CD4-positive, alpha-beta T cell (primary cell): Measurements from ENCODE around the gene SLC39A8. TPM values are rescaled to one million over a fixed set of nuclear protein-coding genes. Genes with fewer than 3 reads are reported as not detected.

ENCODE experiments used
- ATAC-seq: fragments of 200-7000 bp; cut with Tn5 transposase; one replicate; pipeline ENCODE4 v1.10.0; 2022; ENCODE audit warnings: mild to moderate bottlenecking; ENCODE audit not compliant: poor library complexity
- CTCF ChIA-PET: fragments of 350-600 bp; sonication (Branson Sonifier 250); formaldehyde crosslinking; loops from one replicate; lab custom pipeline; 2021; ENCODE audit warnings: antibody characterized with exemption, inconsistent platforms; lab: Charles Lee
- POLR2A ChIA-PET: fragments of 350-600 bp; sonication (Branson Sonifier 250); formaldehyde crosslinking; loops from one replicate; lab custom pipeline; 2021; ENCODE audit warnings: antibody characterized with exemption, inconsistent platforms; lab: Charles Lee
- DNase-seq, 14 experiments: peaks; one replicate each; pipeline ENCODE4 v3.0.0-alpha.2; 2013 to 2020; ENCODE audit warnings: mixed read lengths in 2 of 14
- H3K27ac ChIP-seq, 2 donors: one replicate each; pipeline versions ENCODE4 v1.5.1 to v1.7.0; 2013; ENCODE audit warnings: low read length in 2 of 2, low read depth in 1 of 2, mild to moderate bottlenecking in 1 of 2
- H3K27me3 ChIP-seq, 2 experiments: 1 replicate in 1 of 2; 2 replicates in 1 of 2; pipeline versions ENCODE4 v1.6.1 to v1.7.0; 2013; ENCODE audit warnings: low read length in 2 of 2, control low read depth in 1 of 2, mild to moderate bottlenecking in 1 of 2, moderate library complexity in 1 of 2; ENCODE audit not compliant: insufficient read depth in 2 of 2, control insufficient read depth in 1 of 2
- H3K36me3 ChIP-seq: one replicate; pipeline ENCODE4 v1.6.1; 2013; ENCODE audit warnings: low read length, control low read depth; ENCODE audit not compliant: insufficient read depth
- H3K4me1 ChIP-seq: one replicate; pipeline ENCODE4 v1.6.1; 2013; ENCODE audit warnings: low read length, control low read depth; ENCODE audit not compliant: insufficient read depth
- H3K4me3 ChIP-seq: one replicate; pipeline ENCODE4 v1.5.1; 2013; ENCODE audit warnings: mild to moderate bottlenecking, low read length, moderate library complexity
- H3K9me3 ChIP-seq, 2 experiments: 1 replicate in 1 of 2; 2 replicates in 1 of 2; pipeline versions ENCODE4 v1.6.1 to v1.7.0; 2013; ENCODE audit warnings: low read length in 2 of 2, mild to moderate bottlenecking in 2 of 2, control low read depth in 1 of 2, moderate library complexity in 1 of 2; ENCODE audit not compliant: control insufficient read depth in 1 of 2, insufficient read depth in 1 of 2
- H3K27ac Mint-ChIP-seq: one replicate; pipeline ENCODE4 v1.8.0; 2020; ENCODE audit warnings: mixed read lengths
- H3K27me3 Mint-ChIP-seq: one replicate; pipeline ENCODE4 v1.8.0; 2021; ENCODE audit warnings: mixed read lengths
- H3K36me3 Mint-ChIP-seq: one replicate; pipeline ENCODE4 v1.8.0; 2021; ENCODE audit warnings: low read depth, mixed read lengths
- H3K4me1 Mint-ChIP-seq: one replicate; pipeline ENCODE4 v1.8.0; 2021; ENCODE audit warnings: low read depth, mixed read lengths
- H3K4me3 Mint-ChIP-seq: one replicate; pipeline ENCODE4 v1.8.0; 2020; ENCODE audit warnings: mild to moderate bottlenecking, mixed read lengths
- H3K9me3 Mint-ChIP-seq: one replicate; pipeline ENCODE4 v1.8.0; 2020; ENCODE audit warnings: mixed read lengths
- intact Hi-C, 2 experiments: fragments of 100-400 bp; cut with DNase I in 1 of 2; cut with micrococcal nuclease in 1 of 2; formaldehyde crosslinking; loops; one replicate each; pipeline versions ENCODE4 v1.15.1 to v1.9.0; 2023 to 2025; cut with DNase I, micrococcal nuclease
- total RNA-seq, 174 experiments: library from RNA in 2 of 174; stranded (reverse) in 2 of 174; gene quantifications; one replicate each; pipeline ENCODE4 v1.2.3 and lab custom pipeline; 2021 to 2026
- TF ChIP-seq, protein P1 (sequence below): fragments of 200-600 bp; IDR thresholded peaks from one replicate; pipeline ENCODE4 v1.8.0; 2022; ENCODE audit warnings: antibody characterized with exemption, mild to moderate bottlenecking

The SLC39A8 gene
- total RNA-seq, 2 experiments from 2014 or later = 17.9 to 18.0 TPM

DNA sequence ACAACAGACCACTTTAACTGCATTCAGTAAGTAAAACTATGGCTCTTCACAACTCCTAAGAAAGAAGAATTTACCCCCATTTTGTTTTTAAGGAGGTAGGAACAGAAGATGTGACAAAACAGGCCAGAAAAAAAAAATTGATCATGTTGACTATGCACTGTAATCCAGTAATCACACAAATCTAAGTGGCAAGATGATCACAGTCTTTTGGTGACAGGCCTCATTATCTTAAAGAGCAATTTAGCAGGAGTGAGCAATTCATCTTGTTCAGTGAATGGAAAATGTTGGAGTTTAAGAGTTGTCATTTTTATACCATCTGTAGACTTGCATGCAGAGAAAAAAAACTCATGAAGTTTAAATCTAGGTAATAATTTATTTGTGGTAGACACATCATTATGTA lies 115.1 kb downstream of the SLC39A8 start:
- ChIA-PET POLR2A (no interaction called here), CTCF (no interaction called here)
- Mint-ChIP-seq H3K4me1 (no peaks in the 10 kb centered on the region), H3K36me3 (no peaks in the 10 kb centered on the region), H3K9me3 (peaks cover 2% of the 10 kb centered on the region), H3K27me3 (no peaks in the 10 kb centered on the region), H3K4me3 (no peak overlapping the region), H3K27ac (no peak overlapping the region)
- ATAC-seq (no peak), DNase-seq (no peak)
- H3K36me3 ChIP-seq = no peaks in the 10 kb centered on the region
- H3K4me3 ChIP-seq = no peak overlapping the region
- no peaks in the 10 kb centered on the region for H3K4me1 ChIP-seq
- peaks cover 0 to 9% of the 10 kb centered on the region in 2 experiments for H3K9me3 ChIP-seq
- H3K27me3 ChIP-seq = no peaks in the 10 kb centered on the region
- intact Hi-C loops = no loop called here
- TF ChIP-seq, protein P1, sequence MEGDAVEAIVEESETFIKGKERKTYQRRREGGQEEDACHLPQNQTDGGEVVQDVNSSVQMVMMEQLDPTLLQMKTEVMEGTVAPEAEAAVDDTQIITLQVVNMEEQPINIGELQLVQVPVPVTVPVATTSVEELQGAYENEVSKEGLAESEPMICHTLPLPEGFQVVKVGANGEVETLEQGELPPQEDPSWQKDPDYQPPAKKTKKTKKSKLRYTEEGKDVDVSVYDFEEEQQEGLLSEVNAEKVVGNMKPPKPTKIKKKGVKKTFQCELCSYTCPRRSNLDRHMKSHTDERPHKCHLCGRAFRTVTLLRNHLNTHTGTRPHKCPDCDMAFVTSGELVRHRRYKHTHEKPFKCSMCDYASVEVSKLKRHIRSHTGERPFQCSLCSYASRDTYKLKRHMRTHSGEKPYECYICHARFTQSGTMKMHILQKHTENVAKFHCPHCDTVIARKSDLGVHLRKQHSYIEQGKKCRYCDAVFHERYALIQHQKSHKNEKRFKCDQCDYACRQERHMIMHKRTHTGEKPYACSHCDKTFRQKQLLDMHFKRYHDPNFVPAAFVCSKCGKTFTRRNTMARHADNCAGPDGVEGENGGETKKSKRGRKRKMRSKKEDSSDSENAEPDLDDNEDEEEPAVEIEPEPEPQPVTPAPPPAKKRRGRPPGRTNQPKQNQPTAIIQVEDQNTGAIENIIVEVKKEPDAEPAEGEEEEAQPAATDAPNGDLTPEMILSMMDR = no peak
- H3K27ac ChIP-seq = no peak overlapping the region

DNA sequence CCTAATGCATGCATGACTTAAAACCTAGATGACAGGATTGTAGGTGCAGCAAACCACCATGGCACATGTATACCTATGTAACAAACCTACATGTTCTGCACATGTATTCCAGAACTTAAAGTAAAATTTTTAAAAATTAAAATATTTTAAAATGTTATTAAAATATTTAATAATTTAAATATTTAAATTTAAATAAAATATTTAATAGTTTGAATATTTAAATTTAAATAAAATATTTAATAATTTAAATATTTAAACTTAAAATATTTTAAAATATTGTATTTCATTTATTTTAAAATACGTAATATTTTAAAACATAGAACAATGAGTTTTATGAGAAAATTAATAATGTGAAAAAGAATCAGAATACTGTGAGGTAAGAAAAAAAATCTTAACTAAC lies 117.9 kb downstream of the SLC39A8 start:
- intact Hi-C loops = no loop called here
- DNase-seq (no peak), ATAC-seq (no peak)
- Histone ChIP-seq H3K27ac (no peak overlapping the region), H3K36me3 (no peaks in the 10 kb centered on the region), H3K27me3 (no peaks in the 10 kb centered on the region), H3K9me3 (no peaks in the 10 kb centered on the region), H3K4me3 (no peak overlapping the region), H3K4me1 (no peaks in the 10 kb centered on the region)
- no peak overlapping the region for H3K27ac Mint-ChIP-seq
- H3K36me3 Mint-ChIP-seq = no peaks in the 10 kb centered on the region
- CTCF ChIA-PET = no interaction called here
- H3K27me3 Mint-ChIP-seq = no peaks in the 10 kb centered on the region
- TF ChIP-seq, protein P1 = no peak
- no peaks in the 10 kb centered on the region for H3K4me1 Mint-ChIP-seq
- H3K4me3 Mint-ChIP-seq = no peak overlapping the region
- peaks cover 2% of the 10 kb centered on the region for H3K9me3 Mint-ChIP-seq
- POLR2A ChIA-PET = no interaction called here

DNA sequence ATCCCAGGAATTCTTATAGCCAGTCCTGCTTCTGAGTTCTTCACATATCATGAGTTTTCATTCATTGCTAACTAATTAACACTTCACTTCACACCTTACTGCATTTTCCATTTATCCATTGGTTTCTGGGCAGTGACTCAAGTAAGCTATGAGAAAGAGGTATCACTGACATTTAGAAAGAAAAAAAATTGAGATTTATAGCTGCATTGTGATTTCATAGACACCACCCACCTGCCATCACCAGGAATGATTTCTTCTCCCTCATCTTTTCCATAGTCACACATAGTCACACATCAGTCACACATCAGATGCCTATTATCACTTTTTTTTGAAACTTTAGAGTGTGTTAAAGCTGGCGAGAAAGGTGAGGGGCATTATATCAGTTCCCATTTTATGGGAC lies 121.8 kb downstream of the SLC39A8 start:
- Mint-ChIP-seq H3K4me3 (no peak overlapping the region), H3K4me1 (no peaks in the 10 kb centered on the region), H3K27ac (no peak overlapping the region), H3K9me3 (peaks cover 3% of the 10 kb centered on the region), H3K27me3 (no peaks in the 10 kb centered on the region), H3K36me3 (no peaks in the 10 kb centered on the region)
- Histone ChIP-seq H3K4me1 (no peaks in the 10 kb centered on the region), H3K9me3 (no peaks in the 10 kb centered on the region), H3K36me3 (no peaks in the 10 kb centered on the region), H3K27ac (no peak overlapping the region), H3K27me3 (no peaks in the 10 kb centered on the region), H3K4me3 (no peak overlapping the region)
- CTCF ChIA-PET = no interaction called here
- intact Hi-C loops = no loop called here
- no peak for DNase-seq
- no peak for ATAC-seq
- TF ChIP-seq, protein P1 = no peak
- POLR2A ChIA-PET = no interaction called here
